Common myeloid progenitor, CD34-positive (primary cell): ENCODE data around the gene GRID2.

Experiments
- CTCF ChIA-PET: fragments of 350-600 bp; sonication (Branson Sonifier 250); formaldehyde crosslinking; loops from one replicate; lab custom pipeline; 2021; ENCODE audit warnings: antibody characterized with exemption; lab: Charles Lee
- POLR2A ChIA-PET: fragments of 350-600 bp; sonication (Branson Sonifier 250); formaldehyde crosslinking; loops from one replicate; lab custom pipeline; 2021; ENCODE audit warnings: antibody characterized with exemption; lab: Charles Lee
- DNase-seq, 3 donors: peaks; one replicate each; pipeline versions ENCODE4 v3.0.0 to v3.0.0-alpha.2; 2013
- H3K27ac ChIP-seq, 2 experiments: 1 replicate in 1 of 2; 2 replicates in 1 of 2; pipeline ENCODE4 v1.7.0; 2013; ENCODE audit warnings: inconsistent platforms in 2 of 2, low read length in 2 of 2, mild to moderate bottlenecking in 2 of 2, low read depth in 1 of 2, moderate library complexity in 1 of 2; ENCODE audit not compliant: severe bottlenecking in 2 of 2, insufficient read depth in 1 of 2, poor library complexity in 1 of 2
- H3K27me3 ChIP-seq, 5 experiments: replicated peaks in 2 of 5; 1 replicate in 3 of 5; 2 replicates in 2 of 5; pipeline versions ENCODE4 v1.6.1 to v1.7.0; 2013; ENCODE audit warnings: low read length in 4 of 5, mild to moderate bottlenecking in 2 of 5, moderate library complexity in 2 of 5, inconsistent platforms in 1 of 5; ENCODE audit not compliant: insufficient read depth in 5 of 5, control insufficient read depth in 4 of 5
- H3K36me3 ChIP-seq, 4 experiments: 1 replicate in 2 of 4; 2 replicates in 2 of 4; pipeline versions ENCODE4 v1.6.1 to v1.7.0; 2013; ENCODE audit warnings: low read length in 3 of 4, control low read depth in 1 of 4, mild to moderate bottlenecking in 1 of 4; ENCODE audit not compliant: control insufficient read depth in 4 of 4, insufficient read depth in 4 of 4
- H3K4me1 ChIP-seq, 4 experiments: 1 replicate in 3 of 4; 2 replicates in 1 of 4; pipeline versions ENCODE4 v1.6.1 to v1.7.1; 2013; ENCODE audit warnings: low read length in 3 of 4, mild to moderate bottlenecking in 3 of 4, control low read depth in 1 of 4, inconsistent platforms in 1 of 4, moderate library complexity in 1 of 4; ENCODE audit not compliant: control insufficient read depth in 4 of 4, insufficient read depth in 4 of 4; ENCODE audit errors: control extremely low read depth in 1 of 4
- H3K4me3 ChIP-seq, 7 experiments: 1 replicate in 4 of 7; 2 replicates in 3 of 7; pipeline versions ENCODE4 v1.5.1 to v1.7.0; 2013; ENCODE audit warnings: mild to moderate bottlenecking in 7 of 7, low read length in 6 of 7, moderate library complexity in 6 of 7, inconsistent platforms in 2 of 7, low read depth in 2 of 7, control low read depth in 1 of 7; ENCODE audit not compliant: insufficient read depth in 4 of 7, control insufficient read depth in 1 of 7; ENCODE audit errors: extremely low read depth in 1 of 7
- H3K9me3 ChIP-seq, 5 experiments: 1 replicate in 4 of 5; 2 replicates in 1 of 5; pipeline versions ENCODE4 v1.6.1 to v1.7.1; 2013; ENCODE audit warnings: low read length in 4 of 5, mild to moderate bottlenecking in 2 of 5, inconsistent platforms in 1 of 5, low read depth in 1 of 5, moderate library complexity in 1 of 5; ENCODE audit not compliant: control insufficient read depth in 4 of 5, insufficient read depth in 2 of 5; ENCODE audit errors: control extremely low read depth in 1 of 5
- WGBS: methylation state at CpG from one replicate; pipeline ENCODE4 v1.1.5; 2013; ENCODE audit not compliant: insufficient coverage; 5-methylcytosine and 5-hydroxymethylcytosine counted together

Gene GRID2

GRCh38 chr4:93216646-93217045 lies 912.9 kb downstream of the GRID2 start:
- Histone ChIP-seq H3K4me3 (no peak overlapping the region), H3K27me3 (no peaks in the 10 kb centered on the region), H3K4me1 (no peaks in the 10 kb centered on the region), H3K9me3 (no peaks in the 10 kb centered on the region), H3K36me3 (no peaks in the 10 kb centered on the region), H3K27ac (no peak overlapping the region)
- no peak for DNase-seq
- POLR2A ChIA-PET, result no interaction called here
- CTCF ChIA-PET, result no interaction called here
- 100% methylated on average over 6 of the region's 8 CpGs for WGBS

DNA sequence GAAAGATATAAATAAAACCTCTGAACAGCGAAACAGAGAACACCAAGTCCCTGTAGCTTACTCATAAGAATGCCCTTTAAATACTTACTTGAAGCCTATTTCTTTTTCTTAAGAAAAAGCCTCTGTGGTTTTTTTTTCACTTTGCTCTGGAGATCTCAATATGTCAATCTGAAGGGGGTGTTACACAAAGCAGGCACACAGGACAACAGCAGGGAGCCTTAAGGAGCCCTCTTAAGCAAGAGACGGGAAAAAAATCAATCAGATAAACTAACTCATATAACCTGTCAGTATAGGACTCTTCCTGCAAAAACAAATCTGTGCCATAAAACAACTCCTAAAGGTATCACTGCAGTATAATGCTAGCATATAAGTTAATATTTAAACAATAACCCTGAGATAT lies 913.7 kb downstream of the GRID2 start:
- Histone ChIP-seq H3K27ac (no peak overlapping the region), H3K9me3 (no peaks in the 10 kb centered on the region), H3K27me3 (no peaks in the 10 kb centered on the region), H3K4me3 (no peak overlapping the region), H3K36me3 (no peaks in the 10 kb centered on the region), H3K4me1 (no peaks in the 10 kb centered on the region)
- POLR2A ChIA-PET, result no interaction called here
- no peak for DNase-seq
- CTCF ChIA-PET, result no interaction called here
- WGBS, result 100% methylated on average over 2 of the region's 2 CpGs

DNA sequence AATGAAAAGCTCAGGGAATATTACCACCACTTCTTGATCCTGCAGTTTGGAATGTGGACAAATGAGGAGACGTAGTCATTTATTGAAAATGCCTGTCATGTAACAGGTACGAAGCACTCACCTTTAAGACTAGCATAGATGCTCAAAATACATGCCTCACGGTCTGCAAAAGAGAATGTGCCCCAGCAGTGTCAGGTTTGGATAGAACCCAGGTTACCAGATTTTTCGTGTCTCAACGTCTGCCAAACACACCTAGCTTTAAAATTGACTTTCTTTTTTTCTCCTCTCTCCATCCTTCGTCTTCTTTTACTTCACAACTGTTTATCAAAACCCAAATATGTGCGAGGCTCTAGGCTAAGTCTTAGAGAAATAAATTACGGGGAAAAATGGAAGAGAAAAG lies 918.0 kb downstream of the GRID2 start:
- H3K9me3 ChIP-seq, result peaks cover 0 to 6% (median 0%) of the 10 kb centered on the region in 5 experiments
- CTCF ChIA-PET, result no interaction called here
- no peaks in the 10 kb centered on the region for H3K36me3 ChIP-seq
- no peaks in the 10 kb centered on the region for H3K27me3 ChIP-seq
- DNase-seq, result no peak
- POLR2A ChIA-PET, result no interaction called here
- H3K27ac ChIP-seq, result no peak overlapping the region
- H3K4me3 ChIP-seq, result no peak overlapping the region
- WGBS, result 98% methylated on average over 5 of the region's 8 CpGs
- no peaks in the 10 kb centered on the region for H3K4me1 ChIP-seq

- WGBS, result 100% methylated on average over 1 of the region's 3 CpGs
- CTCF ChIA-PET, result interaction anchor here (1.1 kb wide), 1 partner anchor 15 kb away, joined by 3 read pairs; no protein-coding TSS in a partner anchor
- POLR2A ChIA-PET, result no interaction called here
Observed at GRCh38 chr4:93228021-93228420, 924.3 kb downstream of the GRID2 start.

DNA sequence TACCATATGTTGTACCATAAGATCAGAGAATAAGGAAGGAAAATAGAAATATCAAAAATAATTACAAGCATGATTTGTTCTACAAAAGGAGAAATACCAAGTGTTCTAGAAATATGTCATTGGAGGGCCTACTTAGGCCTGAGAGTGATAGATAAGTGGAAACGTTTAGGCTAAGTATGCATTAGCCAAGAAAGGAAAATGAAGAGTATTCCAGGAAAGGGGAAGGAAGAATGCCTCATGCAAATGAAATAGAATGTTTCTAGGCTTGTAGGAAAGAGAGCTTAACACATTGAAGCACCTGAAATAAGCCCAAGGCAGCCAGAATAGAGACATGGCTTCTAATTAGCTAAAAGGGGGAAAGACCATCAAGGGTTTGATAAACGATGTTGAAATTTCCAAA lies 929.1 kb downstream of the GRID2 start:
- no peak overlapping the region for H3K27ac ChIP-seq
- H3K4me3 ChIP-seq, result no peak overlapping the region
- no peaks in the 10 kb centered on the region for H3K27me3 ChIP-seq
- DNase-seq, result no peak
- H3K36me3 ChIP-seq, result no peaks in the 10 kb centered on the region
- WGBS, result 17% methylated on average over 1 of the region's 2 CpGs
- no peaks in the 10 kb centered on the region for H3K9me3 ChIP-seq
- CTCF ChIA-PET, result no interaction called here
- H3K4me1 ChIP-seq, result no peaks in the 10 kb centered on the region
- POLR2A ChIA-PET, result no interaction called here

More at GRCh38 chr4:93228021-93228420, 924.3 kb downstream of the GRID2 start:
- no peak overlapping the region for H3K4me3 ChIP-seq
- H3K27ac ChIP-seq, result no peak overlapping the region
- no peak for DNase-seq
- no peaks in the 10 kb centered on the region for H3K4me1 ChIP-seq
- H3K36me3 ChIP-seq, result no peaks in the 10 kb centered on the region
- H3K9me3 ChIP-seq, result peaks cover 0 to 6% (median 0%) of the 10 kb centered on the region in 5 experiments
- H3K27me3 ChIP-seq, result no peaks in the 10 kb centered on the region

DNA sequence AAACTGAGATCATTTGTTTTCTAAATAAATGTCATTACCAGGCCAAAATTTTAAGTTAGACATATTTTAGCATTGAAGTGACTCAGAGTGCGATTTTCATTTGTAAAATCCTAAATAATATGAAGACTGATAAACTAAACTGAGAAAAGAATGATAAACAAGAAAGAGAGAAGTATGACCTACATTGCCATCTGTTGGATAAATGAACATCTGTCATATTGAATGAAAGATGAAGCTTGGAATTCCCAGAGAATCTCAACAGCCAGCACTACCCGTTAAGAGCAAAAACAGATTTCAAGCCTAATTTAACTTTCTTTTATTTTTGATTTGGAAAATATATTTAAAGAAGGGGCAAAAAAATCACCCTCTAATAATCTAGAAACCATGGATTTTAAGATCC lies 933.8 kb downstream of the GRID2 start:
- no peak for DNase-seq
- no peak overlapping the region for H3K4me3 ChIP-seq
- ChIA-PET CTCF (no interaction called here), POLR2A (no interaction called here)
- H3K27me3 ChIP-seq, result no peaks in the 10 kb centered on the region
- WGBS, result no CpG with 5 or more reads among the region's 2 CpGs
- no peaks in the 10 kb centered on the region for H3K36me3 ChIP-seq
- no peak overlapping the region for H3K27ac ChIP-seq
- no peaks in the 10 kb centered on the region for H3K9me3 ChIP-seq
- no peaks in the 10 kb centered on the region for H3K4me1 ChIP-seq

- Histone ChIP-seq H3K4me3 (no peak overlapping the region), H3K4me1 (no peaks in the 10 kb centered on the region), H3K9me3 (no peaks in the 10 kb centered on the region), H3K27me3 (no peaks in the 10 kb centered on the region), H3K27ac (no peak overlapping the region), H3K36me3 (no peaks in the 10 kb centered on the region)
- POLR2A ChIA-PET, result no interaction called here
- CTCF ChIA-PET, result no interaction called here
- no CpG with 5 or more reads among the region's 2 CpGs for WGBS
- no peak for DNase-seq
Observed at GRCh38 chr4:93243262-93243661, 939.5 kb downstream of the GRID2 start.
